HepG2 (cell line): ENCODE results near the gene TSPAN2. TPM values are rescaled to one million over a fixed set of nuclear protein-coding genes. Genes with fewer than 3 reads are reported as not detected.
A peak's percentile ranks its signal among the peaks of the same experiment; 100 is the strongest.

Experiments used
- ATAC-seq: fragments of 200-7000 bp; cut with Tn5 transposase; 3 replicates; pipeline ENCODE4 v1.9.1; 2020; ENCODE audit warnings: mild to moderate bottlenecking, moderate library complexity
- BruUV-seq: library from RNA; stranded (reverse); fragments of 400-500 nt; replicated peaks from 2 replicates; lab custom pipeline; 2021; lab: Mats Ljungman, UMichigan
- CTCF ChIA-PET: fragments of 300-600 bp; formaldehyde crosslinking; extraction: SDS; loops from one replicate; lab custom pipeline; 2021; ENCODE audit warnings: low total read pairs, inconsistent platforms, low intra/inter-chr PET ratio; lab: Yijun Ruan, JAX
- POLR2A ChIA-PET: fragments of 350-600 bp; sonication (Branson Sonifier 250); formaldehyde crosslinking; loops from one replicate; lab custom pipeline; 2020; ENCODE audit warnings: antibody characterized with exemption, inconsistent platforms; lab: Yijun Ruan, JAX
- DNase-seq: peaks from one replicate; pipeline ENCODE4 v3.0.0-alpha.2; 2015; ENCODE audit warnings: low spot score
- FAIRE-seq: peaks from 3 replicates; lab custom pipeline; 2011; peaks lifted over from hg19 to GRCh38; lab: Jason Lieb, UNC
- H2AFZ ChIP-seq: one replicate; pipeline ENCODE4 v1.6.1; 2011; ENCODE audit warnings: low read length, inconsistent platforms
- H3K27ac ChIP-seq: fragments of 300-600 bp; 3 replicates; pipeline ENCODE4 v1.8.0; 2011; ENCODE audit warnings: mixed run types, mild to moderate bottlenecking, mixed read lengths, low read length, inconsistent platforms; ENCODE audit not compliant: insufficient read depth; ENCODE audit errors: extremely low read length
- H3K27me3 ChIP-seq, 2 experiments: fragments of 200-600 bp in 1 of 2; 2 replicates in 1 of 2; 3 replicates in 1 of 2; pipeline versions ENCODE4 v1.6.0 to v1.8.0; 2011; ENCODE audit warnings: low read length in 2 of 2, mild to moderate bottlenecking in 2 of 2, moderate library complexity in 2 of 2, inconsistent platforms in 1 of 2; ENCODE audit not compliant: insufficient read depth in 2 of 2, control insufficient read depth in 1 of 2
- H3K36me3 ChIP-seq, 2 experiments: fragments of 200-600 bp in 1 of 2; replicated peaks in 1 of 2; 2 replicates in 1 of 2; 3 replicates in 1 of 2; pipeline versions ENCODE4 v1.5.1 to v1.8.0; 2011; ENCODE audit warnings: low read length in 2 of 2, inconsistent platforms in 1 of 2; ENCODE audit not compliant: insufficient read depth in 2 of 2, control insufficient read depth in 1 of 2
- H3K4me1 ChIP-seq: 2 replicates; pipeline ENCODE4 v1.5.1; 2012; ENCODE audit warnings: low read length, inconsistent platforms; ENCODE audit not compliant: insufficient read depth
- H3K4me2 ChIP-seq: 2 replicates; pipeline ENCODE4 v1.6.0; 2011; ENCODE audit warnings: low read depth, low read length, inconsistent platforms
- H3K4me3 ChIP-seq, 3 experiments: fragments of 200-600 bp in 1 of 3; sonication (generic), shearing (Covaris generic) in 1 of 3; replicated peaks in 1 of 3; 2 replicates each; pipeline ENCODE4 v1.5.1; 2011 to 2016; ENCODE audit warnings: low read length in 3 of 3, inconsistent platforms in 2 of 3, low read depth in 2 of 3, mild to moderate bottlenecking in 2 of 3, control low read depth in 1 of 3, mixed read lengths in 1 of 3; ENCODE audit not compliant: insufficient read depth in 1 of 3
- H3K79me2 ChIP-seq: one replicate; pipeline ENCODE4 v1.6.1; 2011; ENCODE audit warnings: low read length, inconsistent platforms; ENCODE audit not compliant: insufficient read depth
- H3K9ac ChIP-seq: 2 replicates; pipeline ENCODE4 v1.6.0; 2011; ENCODE audit warnings: mild to moderate bottlenecking, low read depth, low read length, inconsistent platforms; ENCODE audit not compliant: insufficient read depth
- H3K9me3 ChIP-seq: 2 replicates; pipeline ENCODE4 v1.5.1; 2012; ENCODE audit warnings: mild to moderate bottlenecking, low read length
- H4K20me1 ChIP-seq: 2 replicates; pipeline ENCODE4 v1.6.0; 2011; ENCODE audit warnings: inconsistent platforms, mild to moderate bottlenecking, low read length, moderate library complexity; ENCODE audit not compliant: insufficient read depth
- AGO2 ChIP-seq: fragments of 200-400 bp; formaldehyde crosslinking; optimal IDR thresholded peaks from 2 replicates; pipeline ENCODE3; 2017; ENCODE audit warnings: mild to moderate bottlenecking, low read depth, low read length, moderate library complexity
- CEBPB ChIP-seq: IDR thresholded peaks from 2 replicates; pipeline ENCODE4 v1.6.1; 2011; ENCODE audit warnings: low read depth, low read length, improper control_type of control experiment, borderline replicate concordance
- CEBPG ChIP-seq: IDR thresholded peaks from 2 replicates; pipeline ENCODE4 v1.6.1; 2016
- WGBS: methylation state at CpG from one replicate; pipeline ENCODE4 v1.1.6; 2017; ENCODE audit warnings: low lambda C conversion rate; 5-methylcytosine and 5-hydroxymethylcytosine counted together
- in situ Hi-C: cut with HindIII; loops from 2 replicates; pipeline ENCODE4 v1.10.0; 2017; ENCODE audit warnings: low pct_unique_long_range_greater_than_20kb; ENCODE audit not compliant: extremely low pct_ligation_motif_present
- intact Hi-C: fragments of 100-400 bp; cut with micrococcal nuclease; formaldehyde crosslinking; loops from one replicate; pipeline ENCODE4 v1.10.0; 2022; ENCODE audit not compliant: unreplicated experiment
- polyA plus RNA-seq, 8 experiments: library from polyadenylated mRNA; depleted of rRNA in 3 of 8; stranded (reverse) in 7 of 8; unstranded in 1 of 8; fragments of >200 nt; fragmentation: Illumina TruSeq in 4 of 8; extraction: Trizol in 4 of 8; gene quantifications; 2 replicates each; pipeline versions ENCODE4 v1.2.1 to v1.2.3, GENCODE V29; 2011 to 2016; ENCODE audit warnings: low read depth in 4 of 8, missing spikeins in 1 of 8, mixed read lengths in 1 of 8; ENCODE audit not compliant: insufficient read depth in 1 of 8
- total RNA-seq, 5 experiments: library from RNA; depleted of rRNA; stranded (reverse); fragments of >200 nt; fragmentation: Illumina TruSeq; extraction: Trizol; gene quantifications; 2 replicates each; pipeline ENCODE4 v1.2.3, GENCODE V29; 2016; ENCODE audit warnings: low read depth in 1 of 5
- TF ChIP-seq, protein P1 (sequence below): sonication (generic); formaldehyde crosslinking; IDR thresholded peaks from 2 replicates; pipeline ENCODE4 v1.5.0; 2020; ENCODE audit warnings: missing genetic modification reagents, mild to moderate bottlenecking, borderline replicate concordance
- TF ChIP-seq, protein P2 (sequence below): fragments of 450-650 bp; IDR thresholded peaks from 2 replicates; pipeline ENCODE4 v1.6.1; 2017; ENCODE audit warnings: mild to moderate bottlenecking

The TSPAN2 gene
- total and polyA plus RNA-seq, 2 of the 13 experiments (the other 11 are each of a cell fraction or from before 2014, with no cell fraction given), result not detected

DNA sequence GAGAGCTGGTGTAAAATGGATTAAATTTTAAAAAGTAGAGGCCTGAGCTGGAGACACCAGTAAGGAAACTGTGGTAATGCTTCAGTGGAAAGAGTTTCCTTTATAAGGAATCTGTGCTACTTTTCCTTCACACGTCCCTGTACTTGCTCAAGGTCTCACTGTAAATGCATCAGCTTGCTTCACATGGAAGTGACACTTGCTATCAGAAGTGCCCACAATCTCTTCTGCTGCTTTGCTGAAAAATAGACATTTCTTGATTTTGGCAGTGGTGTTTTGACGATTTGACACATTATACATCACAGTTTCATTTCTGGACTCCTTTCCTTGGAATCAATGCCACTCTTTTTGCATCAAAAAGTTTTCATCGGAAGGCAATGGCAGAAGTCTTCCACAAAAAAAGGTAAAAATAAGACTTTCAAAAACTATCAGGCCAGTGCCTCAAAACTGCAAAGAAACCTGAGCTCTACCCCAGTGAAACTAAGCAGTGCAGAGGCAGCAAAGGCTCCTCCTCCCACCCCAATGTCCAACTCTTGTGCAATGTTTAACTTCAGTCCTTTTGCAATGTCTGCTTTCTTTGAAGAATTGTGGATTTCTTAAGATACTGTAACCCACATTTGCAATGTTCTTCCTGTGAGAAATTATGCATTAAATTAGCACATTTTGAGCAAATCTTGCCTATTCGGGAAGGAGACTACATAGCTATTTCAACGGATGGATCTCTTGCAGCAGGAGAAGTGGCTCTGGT lies 18.4 kb upstream of the TSPAN2 start:
- DNase-seq, result no peak
- no peaks in the 10 kb centered on the region for H3K79me2 ChIP-seq
- CTCF ChIA-PET, result no interaction called here
- no peaks in the 10 kb centered on the region for H3K27me3 ChIP-seq
- 25% methylated on average over 5 of the region's 5 CpGs for WGBS
- no peaks in the 10 kb centered on the region for H3K4me1 ChIP-seq
- no peak overlapping the region for H3K4me2 ChIP-seq
- peak; percentile 61 for FAIRE-seq
- no peak for ATAC-seq
- no TSS peak for BruUV-seq
- no peaks in the 10 kb centered on the region for H3K9me3 ChIP-seq
- POLR2A ChIA-PET, result no interaction called here
- H3K4me3 ChIP-seq, result no peak overlapping the region
- peak; percentile 72; the same call in 1 of the 2 replicates for TF ChIP-seq CEBPB
- TF ChIP-seq, protein P1, sequence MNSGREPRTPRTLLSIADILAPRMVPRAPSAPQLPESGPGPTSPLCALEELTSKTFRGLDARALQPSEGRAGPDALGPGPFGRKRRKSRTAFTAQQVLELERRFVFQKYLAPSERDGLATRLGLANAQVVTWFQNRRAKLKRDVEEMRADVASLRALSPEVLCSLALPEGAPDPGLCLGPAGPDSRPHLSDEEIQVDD (CRISPR knock-in tag), result no peak
- TF ChIP-seq, protein P2, sequence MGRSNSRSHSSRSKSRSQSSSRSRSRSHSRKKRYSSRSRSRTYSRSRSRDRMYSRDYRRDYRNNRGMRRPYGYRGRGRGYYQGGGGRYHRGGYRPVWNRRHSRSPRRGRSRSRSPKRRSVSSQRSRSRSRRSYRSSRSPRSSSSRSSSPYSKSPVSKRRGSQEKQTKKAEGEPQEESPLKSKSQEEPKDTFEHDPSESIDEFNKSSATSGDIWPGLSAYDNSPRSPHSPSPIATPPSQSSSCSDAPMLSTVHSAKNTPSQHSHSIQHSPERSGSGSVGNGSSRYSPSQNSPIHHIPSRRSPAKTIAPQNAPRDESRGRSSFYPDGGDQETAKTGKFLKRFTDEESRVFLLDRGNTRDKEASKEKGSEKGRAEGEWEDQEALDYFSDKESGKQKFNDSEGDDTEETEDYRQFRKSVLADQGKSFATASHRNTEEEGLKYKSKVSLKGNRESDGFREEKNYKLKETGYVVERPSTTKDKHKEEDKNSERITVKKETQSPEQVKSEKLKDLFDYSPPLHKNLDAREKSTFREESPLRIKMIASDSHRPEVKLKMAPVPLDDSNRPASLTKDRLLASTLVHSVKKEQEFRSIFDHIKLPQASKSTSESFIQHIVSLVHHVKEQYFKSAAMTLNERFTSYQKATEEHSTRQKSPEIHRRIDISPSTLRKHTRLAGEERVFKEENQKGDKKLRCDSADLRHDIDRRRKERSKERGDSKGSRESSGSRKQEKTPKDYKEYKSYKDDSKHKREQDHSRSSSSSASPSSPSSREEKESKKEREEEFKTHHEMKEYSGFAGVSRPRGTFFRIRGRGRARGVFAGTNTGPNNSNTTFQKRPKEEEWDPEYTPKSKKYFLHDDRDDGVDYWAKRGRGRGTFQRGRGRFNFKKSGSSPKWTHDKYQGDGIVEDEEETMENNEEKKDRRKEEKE, result no peak
- peak; percentile 43 for TF ChIP-seq CEBPG (CRISPR knock-in tag)
- TF ChIP-seq AGO2, result no peak
- no peaks in the 10 kb centered on the region for H4K20me1 ChIP-seq
- no peak overlapping the region for H2AFZ ChIP-seq
- intact Hi-C loops, result no loop called here
- in situ Hi-C loops, result no loop called here
- no peak overlapping the region for H3K27ac ChIP-seq
- H3K9ac ChIP-seq, result no peak overlapping the region
- H3K36me3 ChIP-seq, result no peaks in the 10 kb centered on the region
